ENCODE data around the gene RAMP2.

DNA sequence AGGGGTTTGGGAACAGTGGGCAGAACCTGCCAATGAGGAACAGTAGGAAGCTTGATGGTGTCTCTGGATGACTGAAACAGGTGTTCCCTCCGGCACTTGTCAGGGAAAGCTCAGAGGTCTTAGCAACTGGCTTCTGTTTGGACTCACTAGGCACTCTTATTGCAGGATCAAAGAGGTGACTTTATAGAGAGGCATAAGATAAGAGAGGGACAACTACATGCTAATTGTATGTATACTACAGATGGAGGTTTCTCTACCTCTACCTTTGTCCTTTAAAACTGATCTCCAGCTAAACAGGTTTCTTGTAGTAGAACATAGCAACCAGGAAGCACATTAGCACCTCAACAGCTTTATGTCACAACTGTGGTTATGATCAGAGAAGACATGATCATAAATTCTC, 45.2 kb downstream of the RAMP2 start:
- TF ChIP-seq CTCF (conservative IDR thresholded peaks at IDR 0.05; ENCODE audit: low read depth, low read length) (no peak), EZH2 (IDR thresholded peaks at IDR 0.05; ENCODE audit: borderline replicate concordance, low read depth, low read length, poor library complexity, severe bottlenecking) (no peak)

Data from A673 (cell line).